ENCODE data around the gene RASA4.
"Not testable (repeated sequence)": the region's sequence is repeated elsewhere in the genome, so short reads cannot be mapped to it uniquely, and the experiment has no call there.

The RASA4 gene

DNA sequence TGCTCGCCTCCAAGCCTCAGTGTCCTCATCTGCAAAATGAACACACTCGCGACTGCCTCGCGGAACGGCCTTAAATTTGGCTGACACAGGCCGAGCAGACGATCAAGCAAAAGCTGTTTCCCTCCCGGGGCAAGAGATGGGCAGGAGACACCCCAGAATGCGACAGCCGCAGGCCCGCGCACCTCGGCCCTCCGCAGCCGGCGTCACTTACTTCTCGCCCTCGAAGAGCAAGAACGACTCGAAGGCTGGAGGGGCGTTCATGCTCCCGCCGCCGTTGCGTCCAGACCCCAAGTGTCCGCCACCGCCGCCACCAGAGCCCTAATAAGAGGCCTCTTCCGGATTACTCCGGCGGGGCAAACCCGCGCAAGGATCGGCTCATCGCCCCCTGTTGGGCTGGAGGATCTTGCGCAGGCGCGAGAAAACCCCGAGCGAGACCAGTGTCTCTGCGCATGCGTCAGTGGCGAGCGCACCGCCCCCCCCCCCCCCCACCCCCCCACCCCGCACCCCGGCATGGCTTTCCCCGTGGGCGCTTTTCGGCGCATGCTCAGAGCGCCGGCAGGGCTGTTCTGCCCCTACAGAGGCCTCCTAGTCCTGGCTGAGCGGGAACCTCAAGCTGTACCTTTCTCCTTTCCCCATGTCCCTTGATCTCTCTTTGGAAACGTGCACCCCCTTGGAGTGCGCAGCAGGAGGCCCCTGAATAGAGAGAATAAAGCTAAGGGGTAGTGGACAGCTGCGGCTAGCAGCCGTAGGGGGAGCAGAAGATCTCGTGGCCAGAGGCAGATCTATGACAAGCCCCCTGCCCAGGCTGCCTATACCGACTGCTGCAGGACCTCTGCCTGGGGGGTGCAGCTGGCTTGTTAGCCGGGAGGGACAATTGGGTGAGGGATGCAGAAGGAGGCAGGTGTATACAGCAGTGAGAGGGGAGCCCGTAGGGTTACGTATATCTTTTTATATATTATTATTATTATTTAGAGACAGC is 44.0 kb downstream of the RASA4 start, which contains the start of gene POLR2J3:
POLR2J3 (minus strand) TSS at position 323 of the 979 bp plus-strand sequence; CDS start at position 261, 62 bp downstream.
- TF ChIP-seq CTCF (IDR thresholded peaks at IDR 0.05; ENCODE audit: low read depth, low read length), result peak; percentile 44
- H3K4me3 ChIP-seq (replicated peaks in 1 of 2; ENCODE audit: low read depth in 2 of 2, low read length in 2 of 2), result peak within 1 kb of the TSS; percentile 56
- DNase-seq (ENCODE audit: low read depth in 2 of 2), result peak; percentile 87 to 90

DNA sequence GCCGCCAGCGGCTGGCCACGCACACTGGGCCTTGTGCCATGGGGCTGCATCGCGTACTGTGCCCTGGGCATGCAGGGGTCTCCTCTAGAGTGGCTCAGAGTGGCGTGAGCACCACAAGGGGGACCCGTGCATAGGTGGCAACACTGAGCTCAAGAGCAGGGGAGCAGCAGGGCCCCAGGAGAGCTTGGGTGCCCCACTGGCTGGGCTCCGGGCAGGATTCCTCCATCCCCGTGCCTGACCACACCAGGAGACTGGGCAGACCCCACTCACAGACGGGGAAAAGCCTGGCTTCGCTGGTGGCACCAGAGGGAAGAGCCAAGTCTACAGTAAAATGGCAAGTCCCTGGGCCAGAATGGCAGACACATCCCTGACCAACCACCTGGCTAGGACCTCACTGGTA is 47.9 kb downstream of the RASA4 start:
- not testable (repeated sequence) for DNase-seq (ENCODE audit: low read depth in 2 of 2); H3K4me3 ChIP-seq (replicated peaks in 1 of 2; ENCODE audit: low read depth in 2 of 2, low read length in 2 of 2)

- not testable (repeated sequence) for DNase-seq (ENCODE audit: low read depth in 2 of 2); H3K4me3 ChIP-seq (replicated peaks in 1 of 2; ENCODE audit: low read depth in 2 of 2, low read length in 2 of 2)
Measured at GRCh38 chr7:102550808-102551422, 65.6 kb downstream of the RASA4 start, which contains the start of gene SPDYE2. TSS of gene SPDYE2 (plus strand) at chr7:102551226. CDS start at chr7:102553256, 2,030 bp downstream.

- DNase-seq (ENCODE audit: low read depth in 2 of 2); H3K4me3 ChIP-seq (replicated peaks in 1 of 2; ENCODE audit: low read depth in 2 of 2, low read length in 2 of 2): not testable (repeated sequence)
Measured at GRCh38 chr7:102546353-102546752, 70.2 kb downstream of the RASA4 start.

DNA sequence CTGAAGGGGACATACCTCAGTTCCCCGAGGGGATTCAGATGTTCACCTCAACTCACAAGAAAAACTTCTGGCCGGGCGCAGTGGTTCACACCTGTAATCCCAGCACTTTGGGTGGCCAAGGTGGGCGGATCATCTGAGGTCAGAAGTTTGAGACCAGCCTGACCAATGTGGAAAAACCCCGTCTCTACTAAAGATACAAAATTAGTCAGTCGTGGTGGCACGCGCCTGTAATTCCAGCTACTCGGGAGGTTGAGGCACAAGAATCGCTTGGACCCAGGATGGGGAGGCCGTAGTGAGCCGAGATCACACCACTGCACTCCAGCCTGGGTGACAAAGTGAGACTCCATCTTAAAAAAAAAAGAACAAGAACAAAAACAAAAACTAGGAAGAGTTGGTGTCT is 71.3 kb downstream of the RASA4 start:
- not testable (repeated sequence) for H3K4me3 ChIP-seq (replicated peaks in 1 of 2; ENCODE audit: low read depth in 2 of 2, low read length in 2 of 2); DNase-seq (ENCODE audit: low read depth in 2 of 2)

GRCh38 chr7:102544372-102544771 is 72.2 kb downstream of the RASA4 start:
- not testable (repeated sequence) for H3K4me3 ChIP-seq (replicated peaks in 1 of 2; ENCODE audit: low read depth in 2 of 2, low read length in 2 of 2); DNase-seq (ENCODE audit: low read depth in 2 of 2)

DNA sequence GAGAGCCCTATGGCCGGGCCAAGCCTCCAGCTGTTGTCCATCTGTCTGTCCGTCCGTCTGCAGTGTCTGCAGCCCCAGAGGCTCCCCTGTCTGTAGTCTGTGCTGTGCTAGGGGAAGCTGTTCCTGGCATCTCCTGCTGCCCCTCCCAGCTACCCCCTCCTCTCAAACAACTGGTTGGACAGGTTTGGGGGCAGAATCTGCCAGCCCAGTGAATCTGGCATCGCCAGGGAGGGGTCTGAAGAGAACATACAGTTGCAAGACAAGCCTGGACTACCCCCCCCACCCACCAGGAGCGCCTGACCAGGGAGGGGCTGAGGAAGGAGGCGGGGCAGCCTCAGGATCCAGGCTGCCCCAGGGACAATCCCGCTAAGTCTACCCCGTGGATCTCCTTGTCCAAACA is 73.0 kb downstream of the RASA4 start, which contains the start of gene UPK3BL2:
UPK3BL2 (minus strand) TSS at position 101 of the 400 bp plus-strand sequence; CDS start at position 41, 60 bp downstream.
- DNase-seq (ENCODE audit: low read depth in 2 of 2), result not testable (repeated sequence)

GRCh38 chr7:102542771-102543170 is 73.8 kb downstream of the RASA4 start:
- not testable (repeated sequence) for DNase-seq (ENCODE audit: low read depth in 2 of 2); H3K4me3 ChIP-seq (replicated peaks in 1 of 2; ENCODE audit: low read depth in 2 of 2, low read length in 2 of 2)

More for the DNA sequence above, 73.0 kb downstream of the RASA4 start, which contains the start of gene UPK3BL2:
- H3K4me3 ChIP-seq (replicated peaks in 1 of 2; ENCODE audit: low read depth in 2 of 2, low read length in 2 of 2), result not testable (repeated sequence)

DNA sequence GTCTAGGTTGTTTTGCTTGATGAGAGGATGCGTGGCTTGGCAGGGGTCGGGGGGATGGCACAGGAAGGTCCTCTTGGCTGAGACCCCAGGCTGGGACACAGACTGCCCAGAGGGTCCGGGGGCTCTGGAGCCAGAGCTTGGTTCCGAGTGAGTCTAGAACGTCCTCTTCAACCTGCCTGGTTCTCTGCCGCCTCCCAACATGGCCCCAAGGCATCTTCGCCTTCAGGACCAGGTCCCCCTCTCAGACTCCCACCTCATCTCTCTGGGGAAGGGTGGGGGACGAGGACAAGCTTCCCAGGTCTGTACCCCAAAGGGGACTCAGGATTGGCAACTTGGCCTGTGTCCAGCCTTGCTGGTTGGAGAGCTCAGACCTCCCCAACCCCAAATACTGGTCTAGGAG is 74.5 kb downstream of the RASA4 start:
- H3K4me3 ChIP-seq (replicated peaks in 1 of 2; ENCODE audit: low read depth in 2 of 2, low read length in 2 of 2); DNase-seq (ENCODE audit: low read depth in 2 of 2): not testable (repeated sequence)

DNA sequence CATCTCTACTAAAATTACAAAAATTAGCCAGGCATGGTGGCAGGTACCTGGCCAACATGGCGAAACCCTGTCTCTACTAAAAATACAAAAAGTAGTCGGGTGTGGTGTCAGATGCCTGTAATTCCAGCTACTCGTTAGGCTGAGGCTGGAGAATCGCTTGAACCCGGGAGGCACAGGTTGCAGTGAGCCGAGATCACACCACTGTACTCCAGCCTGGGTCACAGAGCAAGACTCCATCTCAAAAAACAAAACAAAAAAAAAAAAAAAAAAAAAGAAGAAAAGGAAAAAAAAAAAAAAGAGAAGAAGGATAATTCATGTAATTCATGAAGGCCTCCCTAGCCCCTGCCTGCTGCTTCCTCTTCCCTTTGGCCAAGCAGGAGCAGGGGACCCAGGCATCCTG is 76.0 kb downstream of the RASA4 start:
- not testable (repeated sequence) for DNase-seq (ENCODE audit: low read depth in 2 of 2); H3K4me3 ChIP-seq (replicated peaks in 1 of 2; ENCODE audit: low read depth in 2 of 2, low read length in 2 of 2)

DNA sequence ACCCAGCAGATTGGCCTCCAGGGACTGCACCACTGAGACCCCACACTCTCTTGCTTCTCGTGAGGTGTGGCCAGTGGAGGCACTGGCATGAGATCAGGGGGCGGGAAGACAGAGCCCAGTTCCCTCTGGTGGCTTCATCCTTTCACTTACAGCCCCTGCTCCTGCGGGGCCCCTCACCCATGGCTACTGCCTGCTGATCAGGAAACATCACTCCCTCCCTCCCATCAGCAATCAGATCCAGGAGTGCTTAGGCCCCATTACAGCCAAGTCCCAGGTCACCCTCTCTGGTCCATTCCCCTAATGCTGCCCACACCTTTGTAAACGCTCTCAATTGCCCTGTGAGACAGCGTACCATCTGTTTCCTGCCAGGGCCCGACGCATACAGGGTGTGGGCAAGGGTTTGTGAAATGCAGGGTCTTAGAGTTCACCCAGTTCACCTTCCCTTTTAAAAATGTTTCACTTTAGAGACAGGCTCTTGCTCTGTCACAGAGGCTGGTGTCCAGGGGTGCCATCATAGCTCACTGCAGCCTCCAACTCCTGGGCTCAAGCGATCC is 81.4 kb downstream of the RASA4 start:
- not testable (repeated sequence) for H3K4me3 ChIP-seq (replicated peaks in 1 of 2; ENCODE audit: low read depth in 2 of 2, low read length in 2 of 2); DNase-seq (ENCODE audit: low read depth in 2 of 2)

DNA sequence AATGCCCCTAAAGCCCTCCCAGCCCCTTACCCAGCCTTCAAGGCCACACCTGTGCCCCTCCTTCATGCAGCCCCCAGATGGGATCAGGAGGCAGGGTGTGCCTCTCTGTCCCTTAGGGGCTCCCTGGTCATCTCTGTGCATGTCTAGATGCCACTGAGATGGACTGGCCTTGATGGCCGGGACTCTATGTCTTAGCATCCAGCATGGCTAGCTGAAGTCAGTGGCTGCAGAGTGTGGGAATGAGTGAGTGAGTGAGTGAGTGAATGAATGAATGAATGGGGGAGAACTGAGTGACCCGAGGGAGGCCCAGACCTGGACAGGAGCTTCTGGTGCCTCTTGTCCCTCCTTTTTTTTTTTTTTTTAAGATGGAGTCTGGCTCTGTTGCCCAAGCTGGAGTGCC is 84.4 kb downstream of the RASA4 start:
- not testable (repeated sequence) for H3K4me3 ChIP-seq (replicated peaks in 1 of 2; ENCODE audit: low read depth in 2 of 2, low read length in 2 of 2); DNase-seq (ENCODE audit: low read depth in 2 of 2)

- DNase-seq (ENCODE audit: low read depth in 2 of 2); H3K4me3 ChIP-seq (replicated peaks in 1 of 2; ENCODE audit: low read depth in 2 of 2, low read length in 2 of 2): not testable (repeated sequence)
Measured at GRCh38 chr7:102531583-102531982, 85.0 kb downstream of the RASA4 start.

GRCh38 chr7:102527822-102528793 is 88.4 kb downstream of the RASA4 start:
- not testable (repeated sequence) for DNase-seq (ENCODE audit: low read depth in 2 of 2); H3K4me3 ChIP-seq (replicated peaks in 1 of 2; ENCODE audit: low read depth in 2 of 2, low read length in 2 of 2)

DNA sequence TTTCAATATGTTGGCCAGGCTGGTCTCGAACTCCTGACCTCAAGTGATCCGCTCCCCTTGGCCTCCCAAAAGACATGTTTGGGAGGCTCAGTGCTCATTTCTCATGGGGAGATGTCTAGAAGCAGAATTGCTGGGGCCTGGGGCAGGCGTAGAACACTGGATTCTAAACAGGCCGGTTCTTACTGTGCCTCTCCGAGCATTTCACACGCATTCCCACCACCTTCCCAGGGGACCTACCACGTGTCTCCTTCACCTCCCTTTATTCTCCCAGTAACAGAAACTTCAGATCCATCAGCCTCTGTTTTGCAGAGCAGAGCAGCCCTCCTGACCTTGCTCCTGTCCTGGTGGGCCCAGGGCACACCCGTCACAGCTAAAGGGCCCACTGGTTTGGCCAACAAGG is 89.4 kb downstream of the RASA4 start:
- H3K4me3 ChIP-seq (replicated peaks in 1 of 2; ENCODE audit: low read depth in 2 of 2, low read length in 2 of 2); DNase-seq (ENCODE audit: low read depth in 2 of 2): not testable (repeated sequence)

- not testable (repeated sequence) for H3K4me3 ChIP-seq (replicated peaks in 1 of 2; ENCODE audit: low read depth in 2 of 2, low read length in 2 of 2); DNase-seq (ENCODE audit: low read depth in 2 of 2)
Measured at GRCh38 chr7:102524803-102525202, 91.8 kb downstream of the RASA4 start.
